ENCODE measurements around the gene GIPC3.

The GIPC3 gene

GRCh38 chr19:3638208-3639193 is 53.2 kb downstream of the GIPC3 start:
- Histone ChIP-seq H3K4me1 (ENCODE audit: insufficient read depth, low read length) (no peaks in the 10 kb centered on the region), H3K27ac (ENCODE audit: low read depth, low read length) (no peak overlapping the region), H3K4me3 (ENCODE audit: low read depth in 1 of 2, low read length in 2 of 2) (no peak overlapping the region), H3K27me3 (ENCODE audit: control insufficient read depth in 1 of 2, insufficient read depth in 2 of 2, low read length in 2 of 2) (no peaks in the 10 kb centered on the region), H3K9me3 (ENCODE audit: low read length) (no peaks in the 10 kb centered on the region), H3K9ac (ENCODE audit: low read length) (no peak overlapping the region), H3K36me3 (ENCODE audit: insufficient read depth, low read length) (peaks cover 39% of the 10 kb centered on the region)

DNA sequence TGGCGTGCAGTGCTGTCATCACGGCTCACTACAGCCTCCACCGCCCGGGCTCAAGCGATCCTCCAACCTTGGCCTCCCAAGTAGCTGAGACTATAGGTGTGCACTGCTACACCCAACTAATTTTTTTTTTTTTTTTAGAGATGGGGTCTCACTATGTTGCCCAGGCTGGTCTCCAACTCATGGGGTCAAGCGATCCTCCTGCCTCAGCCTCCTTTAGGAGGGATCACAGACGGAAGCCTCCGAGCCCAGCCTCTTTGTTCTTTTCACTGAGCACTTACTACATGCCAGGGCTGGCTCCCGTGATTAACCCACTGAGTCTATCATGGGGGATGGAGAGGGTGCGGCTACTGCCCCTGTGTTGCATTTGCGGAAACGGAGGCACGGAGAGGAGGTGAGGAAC is 54.2 kb downstream of the GIPC3 start:
- Histone ChIP-seq H3K36me3 (ENCODE audit: insufficient read depth, low read length) (peaks cover 43% of the 10 kb centered on the region), H3K4me3 (ENCODE audit: low read depth in 1 of 2, low read length in 2 of 2) (no peak overlapping the region), H3K9ac (ENCODE audit: low read length) (no peak overlapping the region), H3K4me1 (ENCODE audit: insufficient read depth, low read length) (peaks cover 2% of the 10 kb centered on the region), H3K27ac (ENCODE audit: low read depth, low read length) (no peak overlapping the region), H3K9me3 (ENCODE audit: low read length) (no peaks in the 10 kb centered on the region), H3K27me3 (ENCODE audit: control insufficient read depth in 1 of 2, insufficient read depth in 2 of 2, low read length in 2 of 2) (no peaks in the 10 kb centered on the region)

- Histone ChIP-seq H3K27ac (ENCODE audit: low read depth, low read length) (no peak overlapping the region), H3K9ac (ENCODE audit: low read length) (no peak overlapping the region), H3K27me3 (ENCODE audit: control insufficient read depth in 1 of 2, insufficient read depth in 2 of 2, low read length in 2 of 2) (no peaks in the 10 kb centered on the region), H3K36me3 (ENCODE audit: insufficient read depth, low read length) (peaks cover 65% of the 10 kb centered on the region), H3K4me1 (ENCODE audit: insufficient read depth, low read length) (peaks cover 6% of the 10 kb centered on the region), H3K9me3 (ENCODE audit: low read length) (no peaks in the 10 kb centered on the region), H3K4me3 (ENCODE audit: low read depth in 1 of 2, low read length in 2 of 2) (no peak overlapping the region)
These were observed 56.4 kb downstream of the GIPC3 start for GRCh38 chr19:3641515-3642269.

- H3K27ac ChIP-seq (ENCODE audit: low read depth, low read length), result no peak overlapping the region
- peaks cover 67% of the 10 kb centered on the region for H3K36me3 ChIP-seq (ENCODE audit: insufficient read depth, low read length)
- no peak overlapping the region for H3K4me3 ChIP-seq (ENCODE audit: low read depth in 1 of 2, low read length in 2 of 2)
- H3K4me1 ChIP-seq (ENCODE audit: insufficient read depth, low read length), result peaks cover 6% of the 10 kb centered on the region
- no peak overlapping the region for H3K9ac ChIP-seq (ENCODE audit: low read length)
- H3K27me3 ChIP-seq (ENCODE audit: control insufficient read depth in 1 of 2, insufficient read depth in 2 of 2, low read length in 2 of 2), result no peaks in the 10 kb centered on the region
- no peaks in the 10 kb centered on the region for H3K9me3 ChIP-seq (ENCODE audit: low read length)
These were observed 57.0 kb downstream of the GIPC3 start for GRCh38 chr19:3642296-3642695.

Measured in muscle layer of colon (tissue), 2 donors.